NCI-H128 (cell line): ENCODE measurements around the gene CHST7.

Experiments used
- DNase-seq: peaks from one replicate; lab custom pipeline; 2025; ENCODE audit not compliant: unreplicated experiment; lab: John Stamatoyannopoulos, UW

The CHST7 gene

DNA sequence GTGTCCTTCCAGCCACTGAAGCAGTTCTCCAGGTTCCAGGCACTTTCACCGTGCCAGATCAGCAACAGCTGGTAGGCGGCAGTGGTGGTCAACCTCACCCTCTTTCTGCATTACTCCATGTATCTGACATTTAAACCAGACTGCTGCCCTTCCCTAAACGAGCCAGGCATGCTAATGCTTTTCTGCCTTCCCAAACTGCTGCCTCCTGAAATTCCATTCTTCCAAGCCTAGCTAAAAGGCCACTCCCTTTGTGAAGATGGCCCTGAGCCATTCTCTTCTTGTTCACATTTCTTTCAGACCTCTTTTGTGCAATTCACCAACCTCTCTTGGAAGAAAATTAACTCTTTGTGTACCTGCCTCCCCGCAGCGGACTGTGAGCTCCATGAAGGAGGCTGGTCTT, 73.7 kb downstream of the CHST7 start:
- no peak for DNase-seq
